Measurements from ENCODE around the gene SLC24A1. TPM values are rescaled to one million over a fixed set of nuclear protein-coding genes. Genes with fewer than 3 reads are reported as not detected.

SLC24A1 gene
- polyA plus RNA-seq, 4 donors = 18.5 to 26.0 (median 23.6) TPM

Other genes with a start within 250 kb of the SLC24A1 start
- gene IGDCC3, start 243.9 kb upstream of the SLC24A1 start, polyA plus RNA-seq (ENCODE audit: insufficient read length in 4 of 4) = 10 to 100 TPM in 1 of 4 donors, 1 to 10 TPM in 3; 7.9 to 12.8 (median 8.7) TPM
- 10 to 100 TPM; 11.8 to 14.5 (median 12.8) TPM for gene IGDCC4, start 199.0 kb upstream of the SLC24A1 start, polyA plus RNA-seq (ENCODE audit: insufficient read length in 4 of 4)
- gene DPP8, start 104.2 kb upstream of the SLC24A1 start, polyA plus RNA-seq (ENCODE audit: insufficient read length in 4 of 4) = 10 to 100 TPM; 24.6 to 33.0 (median 28.3) TPM
- 100 to 1,000 TPM; 139 to 184 (median 164) TPM for gene HACD3, start 91.5 kb upstream of the SLC24A1 start, polyA plus RNA-seq (ENCODE audit: insufficient read length in 4 of 4)
- gene INTS14, start 10.8 kb upstream of the SLC24A1 start, polyA plus RNA-seq (ENCODE audit: insufficient read length in 4 of 4) = 10 to 100 TPM; 45.4 to 53.7 (median 50.8) TPM
- 10 to 100 TPM; 14.5 to 23.8 (median 15.7) TPM for gene DENND4A, start 170.4 kb downstream of the SLC24A1 start, polyA plus RNA-seq (ENCODE audit: insufficient read length in 4 of 4)
- 100 to 1,000 TPM; 229 to 315 (median 257) TPM for gene RAB11A, start 247.6 kb downstream of the SLC24A1 start, polyA plus RNA-seq (ENCODE audit: insufficient read length in 4 of 4)

Data from left renal cortex interstitium (tissue), 4 donors.